Large intestine (tissue), 3 donors: ENCODE results near the gene BORCS8. TPM values are rescaled to one million over a fixed set of nuclear protein-coding genes. Genes with fewer than 3 reads are reported as not detected.

Experiments used
- DNase-seq, 2 donors: peaks; one replicate each; pipeline versions ENCODE4 v3.0.0 to v3.0.0-alpha.2; 2013
- H3K27ac ChIP-seq: one replicate; pipeline ENCODE4 v1.5.1; 2013; ENCODE audit warnings: low read length
- H3K27me3 ChIP-seq: 2 replicates; pipeline ENCODE4 v1.6.1; 2013; ENCODE audit warnings: low read length; ENCODE audit not compliant: control insufficient read depth, insufficient read depth
- H3K36me3 ChIP-seq: 2 replicates; pipeline ENCODE4 v1.6.1; 2013; ENCODE audit warnings: low read length; ENCODE audit not compliant: control insufficient read depth, insufficient read depth
- H3K4me1 ChIP-seq: one replicate; pipeline ENCODE4 v1.6.1; 2013; ENCODE audit warnings: low read length; ENCODE audit not compliant: control insufficient read depth, insufficient read depth
- H3K4me3 ChIP-seq: one replicate; pipeline ENCODE4 v1.5.1; 2013; ENCODE audit warnings: low read length
- H3K9me3 ChIP-seq: one replicate; pipeline ENCODE4 v1.6.1; 2013; ENCODE audit warnings: mild to moderate bottlenecking, low read depth, low read length, moderate library complexity; ENCODE audit not compliant: control insufficient read depth
- WGBS: methylation state at CpG from one replicate; pipeline ENCODE4 v1.1.5; 2013; ENCODE audit warnings: low lambda C conversion rate; ENCODE audit not compliant: insufficient coverage; 5-methylcytosine and 5-hydroxymethylcytosine counted together
- polyA plus RNA-seq: library from polyadenylated mRNA; unstranded; fragments of 120-200 nt; gene quantifications from one replicate; pipeline ENCODE4 v1.2.1, GENCODE V29; 2013

BORCS8 gene
- polyA plus RNA-seq, 1 donor: 17.5 TPM

DNA sequence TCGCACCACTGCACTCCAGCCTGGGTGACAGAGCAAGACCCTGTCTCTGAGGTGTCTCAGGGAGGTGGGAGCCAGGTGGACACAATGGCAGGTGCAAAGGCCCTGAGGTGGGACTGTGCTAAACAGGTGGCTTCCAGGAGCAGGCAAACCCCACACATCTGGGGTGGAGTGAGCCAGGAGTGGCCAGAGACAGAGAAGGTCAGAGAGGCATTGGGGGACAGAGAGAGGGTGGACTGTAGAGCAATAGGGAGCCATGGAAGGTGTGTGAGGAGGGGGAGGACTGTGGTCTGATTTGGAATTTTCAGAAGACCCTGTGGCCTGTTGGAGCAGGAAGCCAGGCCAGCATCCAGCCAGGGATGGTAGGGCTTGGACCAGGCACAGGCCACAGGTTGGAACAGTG is 26.6 kb downstream of the BORCS8 start:
- WGBS: no CpG with 5 or more reads among the region's 1 CpG
- Histone ChIP-seq H3K4me3 (no peak overlapping the region), H3K36me3 (no peaks in the 10 kb centered on the region), H3K4me1 (peaks cover 3% of the 10 kb centered on the region), H3K9me3 (peaks cover 3% of the 10 kb centered on the region), H3K27ac (no peak overlapping the region), H3K27me3 (peaks cover 4% of the 10 kb centered on the region)
- no peak for DNase-seq

DNA sequence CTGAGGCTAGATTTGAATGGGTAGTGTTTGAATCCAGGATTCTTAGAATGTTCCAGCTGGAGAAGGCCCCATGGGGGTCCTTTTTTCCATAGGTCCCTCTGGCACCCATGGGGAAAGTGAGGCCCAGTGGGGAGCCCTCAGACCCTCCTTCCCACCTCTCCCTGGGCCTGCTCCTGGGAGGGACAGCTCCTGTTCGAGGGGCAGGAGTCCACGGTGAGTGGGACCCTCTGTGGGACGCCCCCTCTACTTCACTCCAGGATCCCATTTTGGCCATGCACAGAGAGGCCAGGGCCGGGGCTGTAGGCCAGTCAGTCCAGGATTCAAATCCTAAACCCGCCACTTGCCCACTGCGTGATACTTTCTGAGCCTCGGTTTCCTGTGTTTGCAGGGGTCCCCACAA is 29.5 kb downstream of the BORCS8 start:
- 100% methylated on average over 3 of the region's 7 CpGs for WGBS
- DNase-seq: no peak
- peaks cover 3% of the 10 kb centered on the region for H3K9me3 ChIP-seq
- no peak overlapping the region for H3K27ac ChIP-seq
- H3K4me1 ChIP-seq: no peaks in the 10 kb centered on the region
- H3K36me3 ChIP-seq: no peaks in the 10 kb centered on the region
- no peak overlapping the region for H3K4me3 ChIP-seq
- no peaks in the 10 kb centered on the region for H3K27me3 ChIP-seq

DNA sequence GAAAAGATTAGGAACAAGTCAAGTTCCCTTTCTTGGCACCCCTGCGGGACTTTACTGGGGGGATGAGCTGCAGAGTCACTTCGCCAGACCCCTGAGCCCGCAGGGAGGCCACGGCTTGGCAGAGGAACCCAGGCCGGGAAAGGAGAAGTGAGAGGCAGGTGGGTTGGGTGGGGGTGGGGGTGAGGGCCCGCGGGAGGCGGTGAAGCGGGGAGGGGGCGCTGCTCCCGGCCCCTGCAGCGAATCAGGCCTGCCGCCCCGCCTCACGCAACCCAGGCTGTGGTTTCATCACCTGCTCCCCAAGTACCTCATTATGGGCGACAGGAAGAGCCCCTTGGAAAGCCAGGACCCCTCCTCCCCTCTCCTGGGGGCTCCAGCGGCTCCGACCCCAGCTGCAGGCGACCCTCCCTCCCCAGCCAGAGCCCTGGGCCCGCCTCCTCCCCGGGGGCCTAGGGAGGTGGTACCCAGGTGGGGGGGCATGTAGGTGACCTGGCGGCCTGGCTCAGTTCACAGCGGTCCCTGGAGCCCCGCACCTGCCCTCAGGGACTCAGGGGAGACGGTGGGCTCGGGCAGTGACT is 31.4 kb downstream of the BORCS8 start:
- Histone ChIP-seq H3K9me3 (peaks cover 3% of the 10 kb centered on the region), H3K27me3 (no peaks in the 10 kb centered on the region), H3K4me3 (no peak overlapping the region), H3K27ac (no peak overlapping the region), H3K36me3 (peaks cover 8% of the 10 kb centered on the region), H3K4me1 (no peaks in the 10 kb centered on the region)
- no peak for DNase-seq
- no CpG with 5 or more reads among the region's 26 CpGs for WGBS

DNA sequence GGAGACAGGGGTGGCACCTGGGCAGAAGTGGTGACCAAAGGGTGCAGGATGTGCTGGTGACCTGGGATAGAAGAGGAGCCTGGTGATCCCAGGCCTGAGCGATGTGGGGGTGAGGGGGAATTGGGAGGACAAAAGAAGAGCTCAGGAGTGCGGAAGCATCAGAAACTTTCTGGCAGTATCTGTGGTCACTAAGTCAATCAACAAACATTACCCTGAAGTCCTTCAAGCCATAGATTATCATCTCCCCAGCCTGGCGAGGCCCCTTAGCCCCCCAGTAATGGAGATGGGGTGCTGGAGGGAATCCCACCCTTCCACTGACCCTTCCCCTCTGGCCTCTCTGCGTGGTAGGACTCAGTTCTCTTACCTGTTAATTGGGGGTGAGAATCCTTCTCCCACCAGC is 32.4 kb downstream of the BORCS8 start:
- Histone ChIP-seq H3K27ac (no peak overlapping the region), H3K4me3 (no peak overlapping the region), H3K36me3 (peaks cover 11% of the 10 kb centered on the region), H3K9me3 (peaks cover 3% of the 10 kb centered on the region), H3K4me1 (no peaks in the 10 kb centered on the region), H3K27me3 (no peaks in the 10 kb centered on the region)
- DNase-seq: no peak
- no CpG with 5 or more reads among the region's 4 CpGs for WGBS

DNA sequence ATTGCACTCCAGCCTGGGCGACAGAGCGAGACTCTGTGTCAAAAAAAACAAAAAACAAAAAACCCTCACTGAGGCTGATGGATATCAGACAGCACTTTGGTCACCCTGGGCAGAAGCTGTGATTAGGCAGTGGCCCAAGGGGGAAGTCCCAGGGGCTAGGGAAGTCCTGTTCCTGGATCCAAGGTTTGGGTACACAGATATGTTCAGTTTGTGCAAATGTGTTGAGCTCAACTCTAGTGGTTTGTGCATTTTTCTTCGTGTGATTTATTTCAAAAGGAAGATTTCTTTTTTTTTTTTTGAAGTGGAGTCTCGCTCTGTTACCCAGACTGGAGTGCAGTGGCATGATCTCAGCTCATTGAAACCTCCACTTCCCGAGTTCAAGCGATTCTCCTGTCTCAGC is 34.1 kb downstream of the BORCS8 start:
- Histone ChIP-seq H3K27me3 (no peaks in the 10 kb centered on the region), H3K36me3 (peaks cover 11% of the 10 kb centered on the region), H3K4me1 (no peaks in the 10 kb centered on the region), H3K27ac (no peak overlapping the region), H3K4me3 (no peak overlapping the region), H3K9me3 (peaks cover 3% of the 10 kb centered on the region)
- DNase-seq: no peak
- WGBS: no CpG with 5 or more reads among the region's 6 CpGs

DNA sequence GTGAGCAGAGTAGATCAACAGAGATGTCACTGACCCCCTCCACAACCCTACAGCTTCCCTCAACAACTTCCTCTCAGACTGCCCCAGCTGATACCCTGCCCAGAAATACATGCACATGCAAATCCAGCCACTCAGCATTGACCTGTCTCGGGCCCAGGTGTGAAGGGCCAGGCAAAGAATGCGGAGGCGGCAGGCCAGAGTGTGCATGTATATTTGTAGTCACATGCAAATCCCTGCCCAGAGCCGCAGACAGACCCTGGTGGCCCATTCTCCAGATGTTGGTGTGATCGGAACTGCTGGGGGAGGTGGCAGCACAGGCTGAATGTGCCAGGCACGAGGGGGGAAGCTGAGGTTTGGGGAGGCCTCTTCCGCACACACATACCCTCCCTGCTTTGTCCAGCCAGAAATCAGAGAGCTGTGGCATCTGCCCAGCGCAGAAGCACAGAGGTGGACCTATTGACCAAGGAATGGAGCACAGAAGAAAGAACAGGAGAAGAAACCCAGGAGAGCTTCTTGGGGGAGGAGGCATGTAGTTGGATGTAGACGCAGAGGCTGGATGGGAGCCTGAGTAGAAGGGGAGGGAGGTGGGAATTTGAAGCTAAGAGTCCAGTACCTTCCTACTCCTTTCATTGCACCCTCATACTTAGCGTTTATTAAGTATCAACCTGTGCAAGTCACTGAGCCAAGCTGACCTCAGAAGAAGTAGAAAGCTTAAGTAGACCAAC is 36.3 kb downstream of the BORCS8 start:
- DNase-seq: no peak
- Histone ChIP-seq H3K27ac (no peak overlapping the region), H3K4me3 (no peak overlapping the region), H3K4me1 (no peaks in the 10 kb centered on the region), H3K27me3 (no peaks in the 10 kb centered on the region), H3K9me3 (peaks cover 1% of the 10 kb centered on the region), H3K36me3 (peaks cover 13% of the 10 kb centered on the region)
- no CpG with 5 or more reads among the region's 10 CpGs for WGBS

DNA sequence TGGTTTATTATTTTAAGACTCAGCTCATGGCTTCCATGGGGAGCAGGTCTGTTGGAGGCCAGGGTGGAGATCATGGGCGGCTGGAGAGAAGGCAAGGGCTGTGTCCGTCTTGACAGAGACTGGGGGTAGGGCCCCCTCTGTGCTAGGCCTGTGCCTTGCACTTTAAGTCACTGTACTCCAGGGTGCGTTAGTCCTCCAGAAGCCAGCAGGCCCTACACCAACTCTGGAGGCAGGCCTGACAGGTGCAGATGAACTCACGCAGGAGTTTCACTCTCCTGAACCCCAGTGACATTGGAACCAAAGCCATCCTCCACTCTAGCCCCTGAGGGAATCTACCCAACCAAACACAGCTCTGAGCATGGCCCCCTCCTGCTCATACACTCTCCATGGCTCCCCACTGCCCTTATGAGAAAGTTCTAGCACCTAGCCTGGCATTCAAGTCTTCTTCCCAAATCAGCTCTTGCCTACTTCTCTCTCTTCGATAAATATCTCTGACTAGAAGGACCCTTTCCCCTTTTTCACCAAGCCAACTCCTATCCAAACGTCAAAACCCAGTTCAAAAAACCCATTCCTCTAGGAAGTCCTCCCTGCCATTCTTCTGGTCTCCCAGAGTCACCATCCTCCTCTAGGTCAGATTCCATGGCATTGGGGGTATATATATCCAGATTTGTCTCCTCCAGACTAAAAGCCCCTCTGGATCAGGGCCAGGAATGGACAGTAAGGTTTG is 37.0 kb downstream of the BORCS8 start:
- DNase-seq: no peak
- no peaks in the 10 kb centered on the region for H3K9me3 ChIP-seq
- no peaks in the 10 kb centered on the region for H3K4me1 ChIP-seq
- no peaks in the 10 kb centered on the region for H3K27me3 ChIP-seq
- peaks cover 15% of the 10 kb centered on the region for H3K36me3 ChIP-seq
- no CpG with 5 or more reads among the region's 6 CpGs for WGBS
- H3K27ac ChIP-seq: no peak overlapping the region
- no peak overlapping the region for H3K4me3 ChIP-seq

DNA sequence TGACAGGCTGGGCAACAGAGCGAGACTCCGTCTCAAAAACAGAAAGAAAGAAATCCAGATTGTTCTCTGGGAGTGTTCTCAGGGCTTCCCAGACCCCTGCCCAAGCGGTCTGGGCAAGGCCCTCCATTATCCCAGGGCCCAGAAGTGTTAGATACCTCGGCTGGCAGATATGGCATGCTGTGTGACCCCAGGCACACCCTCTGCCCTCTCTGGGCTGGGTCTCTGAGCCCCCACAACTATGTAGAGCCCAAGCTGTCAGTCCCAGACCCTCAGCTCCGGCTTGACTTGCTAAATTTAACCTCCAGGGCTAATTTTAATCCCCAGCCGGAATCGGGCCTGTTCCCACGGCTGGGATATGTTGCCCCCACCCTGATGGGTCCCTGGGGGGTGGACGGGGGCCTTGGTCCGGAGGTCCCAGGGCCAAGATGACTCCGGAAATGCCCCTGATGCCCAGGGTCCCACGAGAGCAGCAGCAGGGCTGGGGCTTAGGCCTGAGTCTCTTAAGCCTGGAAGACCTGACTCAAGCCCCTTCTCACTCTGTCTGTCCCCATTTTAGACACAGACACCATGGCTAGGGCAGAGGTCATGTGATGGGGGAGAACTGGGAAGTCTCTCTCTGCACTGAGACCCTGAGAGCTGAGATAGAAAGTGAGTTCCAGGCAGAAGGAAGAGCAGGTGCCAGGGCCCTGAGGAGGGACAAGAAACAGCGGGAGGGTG is 39.1 kb downstream of the BORCS8 start:
- H3K4me1 ChIP-seq: no peaks in the 10 kb centered on the region
- no peaks in the 10 kb centered on the region for H3K27me3 ChIP-seq
- H3K27ac ChIP-seq: no peak overlapping the region
- no peak overlapping the region for H3K4me3 ChIP-seq
- peaks cover 26% of the 10 kb centered on the region for H3K36me3 ChIP-seq
- DNase-seq: no peak
- WGBS: 90% methylated on average over 2 of the region's 13 CpGs
- H3K9me3 ChIP-seq: no peaks in the 10 kb centered on the region

DNA sequence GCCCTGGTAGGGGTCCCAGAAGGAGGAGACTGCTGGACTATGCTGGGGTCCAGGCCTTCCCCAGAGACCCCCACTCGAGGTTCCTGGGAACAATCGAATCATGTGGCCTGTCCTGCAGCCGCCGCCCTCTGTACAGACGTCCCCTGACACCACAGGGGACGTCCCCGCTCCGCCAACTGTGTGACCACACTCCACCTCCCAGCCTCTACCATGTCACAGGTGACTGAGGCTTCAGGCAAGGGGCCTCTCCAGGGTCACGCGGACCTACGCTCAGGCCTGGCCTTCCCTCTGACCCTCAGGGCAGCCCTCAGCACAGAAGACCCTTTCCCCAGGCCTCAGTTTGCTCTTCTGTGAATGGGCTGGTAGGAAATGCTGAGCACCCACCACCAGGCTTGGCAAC is 40.5 kb downstream of the BORCS8 start:
- peaks cover 37% of the 10 kb centered on the region for H3K36me3 ChIP-seq
- no peak for DNase-seq
- no peak overlapping the region for H3K27ac ChIP-seq
- H3K9me3 ChIP-seq: no peaks in the 10 kb centered on the region
- no peaks in the 10 kb centered on the region for H3K4me1 ChIP-seq
- no peaks in the 10 kb centered on the region for H3K27me3 ChIP-seq
- H3K4me3 ChIP-seq: no peak overlapping the region
- no CpG with 5 or more reads among the region's 11 CpGs for WGBS

DNA sequence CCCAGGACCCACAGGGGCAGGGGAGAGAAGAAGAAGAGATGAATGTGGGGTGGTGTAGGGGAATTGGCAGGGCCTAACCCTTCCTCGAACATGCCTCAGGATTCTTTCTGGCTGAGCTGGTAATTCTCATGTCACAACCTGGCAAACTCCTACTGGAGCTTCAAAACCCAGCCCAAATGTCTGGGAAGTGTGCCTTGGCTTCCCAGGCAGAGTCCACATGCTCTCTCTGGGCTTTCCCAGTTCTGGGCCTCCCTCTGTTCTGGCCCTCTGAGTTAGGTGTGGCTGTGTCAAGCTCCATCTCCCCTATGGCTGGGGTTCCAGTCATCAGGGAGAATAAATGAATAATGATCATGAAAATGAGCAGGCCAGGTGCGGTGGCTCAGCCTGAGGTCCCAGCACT is 42.5 kb downstream of the BORCS8 start:
- no peak overlapping the region for H3K4me3 ChIP-seq
- H3K27ac ChIP-seq: no peak overlapping the region
- peaks cover 4% of the 10 kb centered on the region for H3K4me1 ChIP-seq
- no peaks in the 10 kb centered on the region for H3K27me3 ChIP-seq
- peaks cover 30% of the 10 kb centered on the region for H3K36me3 ChIP-seq
- 100% methylated on average over 1 of the region's 2 CpGs for WGBS
- H3K9me3 ChIP-seq: no peaks in the 10 kb centered on the region
- no peak for DNase-seq
